Activated naive CD4-positive, alpha-beta T cell treated with anti-CD3 and anti-CD28 coated beads, Interleukin-2, amount 50 U/mL, for 24 hours (primary cell): Measurements from ENCODE around the gene NELFB.

Source experiments
- H3K27ac Mint-ChIP-seq: one replicate; pipeline ENCODE4 v1.8.0; 2021; ENCODE audit warnings: mild to moderate bottlenecking, mixed read lengths
- H3K27me3 Mint-ChIP-seq: one replicate; pipeline ENCODE4 v1.8.0; 2021; ENCODE audit warnings: mixed read lengths
- H3K36me3 Mint-ChIP-seq: one replicate; pipeline ENCODE4 v1.8.0; 2021; ENCODE audit warnings: mixed read lengths
- H3K4me1 Mint-ChIP-seq: one replicate; pipeline ENCODE4 v1.8.0; 2021; ENCODE audit warnings: mixed read lengths
- H3K4me3 Mint-ChIP-seq: one replicate; pipeline ENCODE4 v1.8.0; 2021; ENCODE audit warnings: mild to moderate bottlenecking, mixed read lengths
- H3K9me3 Mint-ChIP-seq: one replicate; pipeline ENCODE4 v1.8.0; 2021; ENCODE audit warnings: mixed read lengths

The NELFB gene

GRCh38 chr9:137254624-137255447, at the start of gene NELFB:
Gene NELFB, plus strand, starts transcription at chr9:137255327.
- Mint-ChIP-seq H3K9me3 (no peaks in the 10 kb centered on the region), H3K4me3 (peak within 1 kb of the TSS; percentile 88), H3K27me3 (no peaks in the 10 kb centered on the region), H3K4me1 (peaks cover 14% of the 10 kb centered on the region), H3K36me3 (no peaks in the 10 kb centered on the region), H3K27ac (peak within 1 kb of the TSS; percentile 74)

DNA sequence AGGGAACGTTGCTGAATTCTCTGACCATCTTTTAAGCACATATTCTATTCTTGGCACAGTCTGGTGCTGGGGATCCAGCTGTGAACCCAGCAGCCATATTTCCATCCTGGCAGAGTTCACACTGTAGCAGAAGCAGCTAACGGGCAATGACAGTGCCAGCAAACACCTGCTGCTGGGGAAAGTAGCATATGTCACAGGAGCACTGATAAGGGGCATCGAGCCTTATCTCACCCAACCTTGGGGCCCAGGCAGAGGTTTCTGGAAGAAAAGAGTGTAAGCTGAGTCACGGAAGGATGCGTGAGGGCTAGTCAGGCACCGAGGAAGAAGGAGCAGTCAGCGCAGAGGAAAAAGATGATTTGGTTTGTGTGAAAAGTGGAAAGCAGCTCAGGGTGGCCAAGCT, 48.5 kb upstream of the NELFB start:
- no peaks in the 10 kb centered on the region for H3K27me3 Mint-ChIP-seq
- H3K4me1 Mint-ChIP-seq = peaks cover 30% of the 10 kb centered on the region
- H3K27ac Mint-ChIP-seq = peak overlapping the region; percentile 88
- H3K4me3 Mint-ChIP-seq = peak overlapping the region; percentile 93
- peaks cover 1% of the 10 kb centered on the region for H3K36me3 Mint-ChIP-seq
- H3K9me3 Mint-ChIP-seq = no peaks in the 10 kb centered on the region

- Mint-ChIP-seq H3K4me1 (peaks cover 12% of the 10 kb centered on the region), H3K27me3 (no peaks in the 10 kb centered on the region), H3K36me3 (peaks cover 1% of the 10 kb centered on the region), H3K27ac (no peak overlapping the region), H3K9me3 (no peaks in the 10 kb centered on the region), H3K4me3 (no peak overlapping the region)
Measured at GRCh38 chr9:137211532-137211931, 43.6 kb upstream of the NELFB start.

- H3K27ac Mint-ChIP-seq = no peak overlapping the region
- H3K4me3 Mint-ChIP-seq = no peak overlapping the region
- peaks cover 2% of the 10 kb centered on the region for H3K4me1 Mint-ChIP-seq
- H3K9me3 Mint-ChIP-seq = no peaks in the 10 kb centered on the region
- peaks cover 1% of the 10 kb centered on the region for H3K36me3 Mint-ChIP-seq
- H3K27me3 Mint-ChIP-seq = no peaks in the 10 kb centered on the region
Measured at GRCh38 chr9:137212520-137212919, 42.6 kb upstream of the NELFB start.

DNA sequence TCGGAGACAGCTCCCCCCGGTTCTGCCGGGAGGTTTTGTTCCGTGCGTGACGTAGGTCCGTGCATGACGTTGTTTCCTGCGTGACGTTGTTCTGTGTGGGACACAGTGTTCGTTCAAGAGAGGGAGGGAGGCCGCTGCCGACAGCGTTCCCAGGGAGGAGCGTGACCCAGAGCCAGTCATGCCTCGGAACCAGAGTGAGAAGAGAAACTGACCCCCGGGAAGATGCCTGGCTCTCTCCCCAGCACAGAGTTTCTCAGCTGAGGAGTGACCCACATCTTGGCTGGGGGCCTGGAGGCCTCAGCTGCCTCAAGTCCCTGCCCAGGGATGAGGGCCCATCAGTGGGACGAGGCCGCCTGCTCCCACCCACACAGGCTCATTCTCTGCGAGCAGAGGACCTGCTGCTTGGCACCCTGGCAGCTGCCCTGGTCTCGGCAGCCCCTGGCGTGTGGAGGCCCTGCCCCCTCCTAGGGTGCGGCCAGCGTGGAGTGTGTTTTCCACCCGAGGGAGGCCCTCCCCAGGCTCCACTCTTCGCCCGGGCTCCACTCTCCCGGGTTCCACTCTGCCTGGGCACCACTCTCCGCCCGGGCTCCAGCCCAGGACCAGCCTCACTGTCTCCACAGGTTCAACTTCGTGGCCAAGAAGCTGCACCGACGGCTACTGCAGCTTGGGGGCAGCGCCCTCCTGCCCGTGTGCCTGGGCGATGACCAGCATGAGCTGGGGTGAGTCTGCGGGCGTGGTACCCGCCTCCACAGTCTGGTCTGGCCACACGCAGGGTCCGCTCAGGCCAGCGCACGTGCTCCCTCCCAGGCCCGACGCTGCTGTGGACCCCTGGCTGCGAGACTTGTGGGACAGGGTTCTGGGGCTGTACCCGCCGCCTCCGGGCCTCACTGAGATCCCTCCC, 41.7 kb upstream of the NELFB start:
- H3K27me3 Mint-ChIP-seq = no peaks in the 10 kb centered on the region
- no peaks in the 10 kb centered on the region for H3K9me3 Mint-ChIP-seq

DNA sequence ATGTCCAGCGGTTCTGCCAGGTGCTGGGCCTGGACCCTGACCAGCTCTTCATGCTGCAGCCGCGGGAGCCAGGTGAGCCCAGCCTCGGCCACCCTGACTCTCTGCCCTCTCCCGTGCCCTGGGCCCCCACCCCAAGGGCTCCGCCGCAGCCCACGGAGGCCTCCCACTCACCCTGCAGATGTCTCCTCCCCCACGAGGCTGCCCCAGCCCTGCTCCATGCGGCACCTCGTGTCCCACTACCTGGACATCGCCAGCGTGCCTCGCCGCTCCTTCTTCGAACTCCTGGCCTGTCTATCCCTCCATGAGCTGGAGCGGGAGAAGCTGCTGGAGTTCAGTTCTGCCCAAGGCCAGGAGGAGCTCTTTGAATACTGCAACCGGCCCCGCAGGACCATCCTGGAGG, 40.5 kb upstream of the NELFB start:
- Mint-ChIP-seq H3K36me3 (peaks cover 1% of the 10 kb centered on the region), H3K27ac (no peak overlapping the region), H3K9me3 (no peaks in the 10 kb centered on the region), H3K4me1 (no peaks in the 10 kb centered on the region), H3K4me3 (no peak overlapping the region), H3K27me3 (no peaks in the 10 kb centered on the region)

More for the DNA sequence above, 41.7 kb upstream of the NELFB start:
- H3K27ac Mint-ChIP-seq = no peak overlapping the region
- H3K4me1 Mint-ChIP-seq = no peaks in the 10 kb centered on the region
- H3K36me3 Mint-ChIP-seq = peaks cover 1% of the 10 kb centered on the region
- H3K4me3 Mint-ChIP-seq = no peak overlapping the region

GRCh38 chr9:137215196-137215986, 39.7 kb upstream of the NELFB start:
- no peak overlapping the region for H3K4me3 Mint-ChIP-seq
- no peaks in the 10 kb centered on the region for H3K9me3 Mint-ChIP-seq
- no peak overlapping the region for H3K27ac Mint-ChIP-seq
- no peaks in the 10 kb centered on the region for H3K4me1 Mint-ChIP-seq
- H3K27me3 Mint-ChIP-seq = no peaks in the 10 kb centered on the region
- H3K36me3 Mint-ChIP-seq = peaks cover 1% of the 10 kb centered on the region

- Mint-ChIP-seq H3K27ac (no peak overlapping the region), H3K4me3 (no peak overlapping the region), H3K27me3 (no peaks in the 10 kb centered on the region)
Measured at GRCh38 chr9:137216188-137216965, 38.8 kb upstream of the NELFB start.

DNA sequence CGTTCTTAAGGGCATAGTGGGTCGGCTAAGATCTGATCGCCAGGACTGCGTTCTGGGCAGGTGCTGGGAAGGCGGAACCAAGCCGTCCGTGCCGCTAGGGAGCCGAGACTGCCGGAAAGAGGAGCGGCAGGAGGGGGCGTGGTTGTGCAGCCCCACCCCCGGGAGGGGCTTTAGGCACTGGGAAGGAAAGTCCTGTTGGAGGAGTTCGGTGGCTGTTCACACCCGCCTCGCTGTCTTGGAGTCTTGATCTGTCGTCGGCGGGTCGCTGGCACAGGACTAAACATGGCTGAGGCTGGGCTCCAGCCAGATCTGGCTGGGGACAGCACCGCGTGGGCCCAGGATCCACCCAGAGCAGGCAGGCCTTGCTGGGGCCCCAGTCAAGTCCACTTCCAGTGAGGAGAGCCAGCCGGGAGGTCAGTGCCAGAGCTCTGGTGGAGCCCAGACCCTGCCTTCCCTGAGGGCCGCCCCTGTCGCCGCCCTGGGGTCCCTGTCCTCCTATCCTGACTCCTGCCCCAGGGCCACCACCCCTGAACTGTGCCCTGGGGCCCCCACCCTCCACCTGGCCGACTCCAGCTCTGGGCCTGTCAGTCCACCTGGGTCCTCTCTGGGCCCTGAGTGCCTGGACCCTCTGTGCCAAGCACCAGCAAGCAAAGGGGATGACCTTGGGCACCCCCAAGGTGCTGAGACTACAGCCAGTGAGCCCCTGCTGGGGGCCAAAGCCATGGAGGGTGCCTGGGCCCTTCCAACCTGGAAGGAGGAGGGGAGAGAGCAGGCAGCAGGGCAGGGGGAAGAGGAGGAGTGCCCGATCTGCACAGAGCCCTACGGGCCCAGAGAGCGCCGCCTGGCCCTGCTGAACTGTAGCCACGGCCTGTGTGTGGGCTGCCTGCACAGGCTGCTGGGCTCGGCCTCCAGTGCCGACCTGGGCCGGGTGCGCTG, 37.6 kb upstream of the NELFB start:
- Mint-ChIP-seq H3K4me3 (no peak overlapping the region), H3K27ac (no peak overlapping the region), H3K9me3 (no peaks in the 10 kb centered on the region), H3K36me3 (no peaks in the 10 kb centered on the region), H3K4me1 (no peaks in the 10 kb centered on the region), H3K27me3 (no peaks in the 10 kb centered on the region)

More at GRCh38 chr9:137216188-137216965, 38.8 kb upstream of the NELFB start:
- H3K36me3 Mint-ChIP-seq = no peaks in the 10 kb centered on the region
- H3K9me3 Mint-ChIP-seq = no peaks in the 10 kb centered on the region
- no peaks in the 10 kb centered on the region for H3K4me1 Mint-ChIP-seq

DNA sequence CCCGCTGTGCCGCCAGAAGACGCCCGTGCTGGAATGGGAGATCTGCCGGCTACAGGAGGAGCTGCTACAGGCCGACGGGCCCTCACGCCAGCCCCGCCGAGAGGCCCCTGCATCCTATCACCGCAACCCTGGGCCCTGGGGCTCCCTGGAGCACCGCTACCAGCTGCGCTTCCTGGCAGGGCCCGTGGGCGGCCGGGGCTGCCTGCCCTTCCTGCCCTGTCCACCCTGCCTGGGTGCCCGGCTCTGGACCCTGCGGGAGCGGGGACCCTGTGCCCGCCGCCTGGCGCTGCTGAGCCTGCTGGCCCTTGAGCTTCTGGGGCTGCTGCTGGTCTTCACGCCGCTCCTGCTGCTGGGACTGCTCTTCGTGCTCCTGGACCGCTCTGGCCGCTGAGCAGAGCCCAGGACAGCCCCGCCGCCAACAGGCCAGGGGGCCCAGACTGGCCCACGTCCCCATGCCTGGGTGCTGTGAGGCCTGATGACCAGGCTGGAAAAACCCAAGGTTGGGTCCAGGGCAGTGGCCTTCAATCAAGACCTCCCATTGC, 36.8 kb upstream of the NELFB start:
- no peak overlapping the region for H3K27ac Mint-ChIP-seq
- H3K36me3 Mint-ChIP-seq = no peaks in the 10 kb centered on the region
- no peaks in the 10 kb centered on the region for H3K27me3 Mint-ChIP-seq
- H3K4me1 Mint-ChIP-seq = peaks cover 3% of the 10 kb centered on the region
- H3K9me3 Mint-ChIP-seq = no peaks in the 10 kb centered on the region
- no peak overlapping the region for H3K4me3 Mint-ChIP-seq

GRCh38 chr9:137218754-137219271, 36.3 kb upstream of the NELFB start:
- Mint-ChIP-seq H3K27ac (no peak overlapping the region), H3K36me3 (no peaks in the 10 kb centered on the region), H3K4me3 (no peak overlapping the region), H3K27me3 (no peaks in the 10 kb centered on the region), H3K4me1 (peaks cover 3% of the 10 kb centered on the region), H3K9me3 (no peaks in the 10 kb centered on the region)

GRCh38 chr9:137219757-137220316, 35.3 kb upstream of the NELFB start:
- Mint-ChIP-seq H3K9me3 (no peaks in the 10 kb centered on the region), H3K4me1 (peaks cover 3% of the 10 kb centered on the region), H3K27ac (no peak overlapping the region), H3K36me3 (no peaks in the 10 kb centered on the region), H3K4me3 (no peak overlapping the region), H3K27me3 (no peaks in the 10 kb centered on the region)

DNA sequence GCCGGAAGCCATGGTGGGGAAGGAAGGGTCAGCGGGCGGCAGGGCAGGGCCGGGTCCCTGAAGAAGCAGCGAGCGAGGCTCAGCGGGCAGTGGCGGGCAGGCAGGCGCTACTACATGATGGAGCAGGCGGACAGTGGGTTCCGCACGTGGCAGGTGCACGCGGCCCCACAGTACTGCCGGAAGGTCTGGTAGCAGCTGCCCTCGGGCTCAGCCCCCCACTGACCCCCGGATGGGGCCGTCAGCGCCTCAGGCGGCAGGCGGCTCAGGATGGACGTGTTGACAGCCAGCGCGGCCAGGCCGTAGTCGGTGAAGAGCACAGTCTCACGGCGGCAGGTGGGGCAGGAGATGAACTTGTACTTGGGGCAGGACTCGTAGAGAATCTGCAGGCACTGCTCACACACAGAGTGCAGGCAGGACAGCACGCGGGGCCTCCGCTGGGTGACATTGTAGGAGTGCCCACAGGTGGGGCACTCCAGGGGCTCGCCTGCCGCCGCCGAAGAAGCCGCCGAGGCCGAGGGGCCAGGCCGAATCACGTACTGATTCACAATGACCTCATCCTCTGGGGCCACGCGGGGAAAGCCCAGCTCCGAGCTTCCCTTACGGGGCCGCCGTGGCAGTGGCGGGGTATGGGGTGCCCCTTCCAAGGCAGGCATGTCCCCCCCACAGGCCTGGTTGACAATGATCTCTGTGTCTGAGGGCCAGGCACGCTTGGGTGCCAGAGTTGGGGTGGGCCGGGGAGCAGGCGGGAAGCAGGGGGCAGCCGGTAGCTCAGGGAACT, 34.6 kb upstream of the NELFB start:
- Mint-ChIP-seq H3K4me1 (peaks cover 3% of the 10 kb centered on the region), H3K4me3 (no peak overlapping the region), H3K27me3 (no peaks in the 10 kb centered on the region), H3K36me3 (no peaks in the 10 kb centered on the region), H3K27ac (peak overlapping the region; percentile 72), H3K9me3 (no peaks in the 10 kb centered on the region)
